Liver (tissue), 3 donors: ENCODE data around the gene PTGDR.

Experiments
- NR2F2 ChIP-seq: IDR thresholded peaks from 2 replicates; pipeline ENCODE4 v1.6.1; 2016; ENCODE audit warnings: antibody characterized with exemption
- TAF1 ChIP-seq: conservative IDR thresholded peaks from 2 replicates; pipeline ENCODE4 v1.6.1; 2016; ENCODE audit warnings: antibody characterized with exemption, mild to moderate bottlenecking
- YY1 ChIP-seq: IDR thresholded peaks from 2 replicates; pipeline ENCODE4 v1.6.1; 2016; ENCODE audit warnings: antibody characterized with exemption, mild to moderate bottlenecking
- TF ChIP-seq, protein P1 (sequence below): fragments of 150-350 bp; IDR thresholded peaks from 2 replicates; pipeline ENCODE4 v1.5.1; 2017; ENCODE audit warnings: improper control_type of control experiment, low read depth, low read length; ENCODE audit not compliant: missing input control
- donor health status: healthy.
- donor health status: healthy.

DNA sequence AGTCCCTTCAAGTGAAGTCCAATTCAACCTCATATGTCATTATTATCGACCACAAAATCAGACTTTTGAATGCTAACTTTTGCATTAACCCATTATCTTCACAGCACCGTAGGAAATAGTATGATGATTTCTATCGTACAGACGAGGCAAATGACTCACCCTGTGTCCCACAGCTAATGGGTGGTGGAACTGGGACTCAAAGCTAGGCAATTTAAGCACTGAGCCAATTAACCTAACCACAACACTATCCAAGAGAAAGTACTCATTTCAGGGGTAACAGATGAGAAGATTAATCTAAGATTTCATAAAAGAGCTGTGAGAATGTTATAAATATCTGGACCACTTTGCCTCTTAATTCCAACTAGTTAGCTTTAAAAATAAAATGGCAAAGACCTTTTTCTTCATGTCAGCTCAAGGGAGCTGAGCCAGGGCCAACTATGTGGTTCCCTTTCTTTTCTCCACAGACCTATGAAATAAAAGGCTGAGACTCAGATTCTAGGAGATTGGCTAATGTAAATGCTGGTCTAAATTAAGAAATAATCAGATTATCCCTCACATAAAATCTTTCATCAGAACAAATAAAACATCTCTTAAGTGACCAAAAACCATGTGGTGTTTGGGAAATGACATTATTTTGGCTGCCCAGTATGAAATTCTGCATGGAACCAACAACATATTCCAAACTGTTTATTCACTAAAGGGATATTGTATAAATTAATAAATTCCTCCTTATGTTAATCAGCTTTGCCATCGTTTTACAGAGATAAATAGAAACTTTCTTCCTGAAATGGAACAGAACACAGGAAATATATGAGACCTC is 51.5 kb downstream of the PTGDR start:
- TF ChIP-seq TAF1 (no peak), NR2F2 (no peak), YY1 (no peak)
- TF ChIP-seq, protein P1, sequence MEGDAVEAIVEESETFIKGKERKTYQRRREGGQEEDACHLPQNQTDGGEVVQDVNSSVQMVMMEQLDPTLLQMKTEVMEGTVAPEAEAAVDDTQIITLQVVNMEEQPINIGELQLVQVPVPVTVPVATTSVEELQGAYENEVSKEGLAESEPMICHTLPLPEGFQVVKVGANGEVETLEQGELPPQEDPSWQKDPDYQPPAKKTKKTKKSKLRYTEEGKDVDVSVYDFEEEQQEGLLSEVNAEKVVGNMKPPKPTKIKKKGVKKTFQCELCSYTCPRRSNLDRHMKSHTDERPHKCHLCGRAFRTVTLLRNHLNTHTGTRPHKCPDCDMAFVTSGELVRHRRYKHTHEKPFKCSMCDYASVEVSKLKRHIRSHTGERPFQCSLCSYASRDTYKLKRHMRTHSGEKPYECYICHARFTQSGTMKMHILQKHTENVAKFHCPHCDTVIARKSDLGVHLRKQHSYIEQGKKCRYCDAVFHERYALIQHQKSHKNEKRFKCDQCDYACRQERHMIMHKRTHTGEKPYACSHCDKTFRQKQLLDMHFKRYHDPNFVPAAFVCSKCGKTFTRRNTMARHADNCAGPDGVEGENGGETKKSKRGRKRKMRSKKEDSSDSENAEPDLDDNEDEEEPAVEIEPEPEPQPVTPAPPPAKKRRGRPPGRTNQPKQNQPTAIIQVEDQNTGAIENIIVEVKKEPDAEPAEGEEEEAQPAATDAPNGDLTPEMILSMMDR = no peak
